Measurements from ENCODE around the gene S1PR4.

DNA sequence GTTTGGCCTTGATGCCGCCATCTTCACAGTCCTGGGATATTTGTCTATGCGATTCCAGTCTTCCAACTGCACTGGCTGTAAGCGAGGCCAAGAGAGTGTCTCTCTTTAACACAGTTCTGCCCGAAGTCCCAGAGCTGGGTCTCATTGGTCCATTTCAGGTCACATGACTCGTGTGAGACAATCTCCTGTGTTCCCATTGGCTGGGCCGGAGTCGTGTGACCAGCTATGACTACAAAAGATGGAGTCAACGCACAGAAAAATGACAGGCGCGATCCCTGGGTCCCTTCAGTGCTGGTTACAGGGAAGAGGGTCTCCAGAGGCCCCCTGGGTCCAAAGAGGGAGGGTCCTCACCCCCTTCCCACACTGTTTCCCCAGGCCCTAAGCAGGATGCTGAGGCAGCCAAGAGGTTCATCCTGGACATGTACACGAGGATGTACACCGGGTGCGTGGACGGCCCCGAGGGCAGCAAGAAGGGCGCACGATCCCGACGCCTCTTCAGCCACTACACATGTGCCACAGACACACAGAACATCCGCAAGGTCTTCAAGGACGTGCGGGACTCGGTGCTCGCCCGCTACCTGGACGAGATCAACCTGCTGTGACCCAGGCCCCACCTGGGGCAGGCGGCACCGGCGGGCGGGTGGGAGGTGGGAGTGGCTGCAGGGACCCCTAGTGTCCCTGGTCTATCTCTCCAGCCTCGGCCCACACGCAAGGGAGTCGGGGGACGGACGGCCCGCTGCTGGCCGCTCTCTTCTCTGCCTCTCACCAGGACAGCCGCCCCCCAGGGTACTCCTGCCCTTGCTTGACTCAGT lies 15.9 kb upstream of the S1PR4 start:
- TF ChIP-seq ATF2 (CRISPR knock-in tag; IDR thresholded peaks at IDR 0.05; ENCODE audit: borderline replicate concordance, low read depth) (no peak), ZNF232 (CRISPR knock-in tag; IDR thresholded peaks at IDR 0.05) (no peak)
- TF ChIP-seq, protein P1, sequence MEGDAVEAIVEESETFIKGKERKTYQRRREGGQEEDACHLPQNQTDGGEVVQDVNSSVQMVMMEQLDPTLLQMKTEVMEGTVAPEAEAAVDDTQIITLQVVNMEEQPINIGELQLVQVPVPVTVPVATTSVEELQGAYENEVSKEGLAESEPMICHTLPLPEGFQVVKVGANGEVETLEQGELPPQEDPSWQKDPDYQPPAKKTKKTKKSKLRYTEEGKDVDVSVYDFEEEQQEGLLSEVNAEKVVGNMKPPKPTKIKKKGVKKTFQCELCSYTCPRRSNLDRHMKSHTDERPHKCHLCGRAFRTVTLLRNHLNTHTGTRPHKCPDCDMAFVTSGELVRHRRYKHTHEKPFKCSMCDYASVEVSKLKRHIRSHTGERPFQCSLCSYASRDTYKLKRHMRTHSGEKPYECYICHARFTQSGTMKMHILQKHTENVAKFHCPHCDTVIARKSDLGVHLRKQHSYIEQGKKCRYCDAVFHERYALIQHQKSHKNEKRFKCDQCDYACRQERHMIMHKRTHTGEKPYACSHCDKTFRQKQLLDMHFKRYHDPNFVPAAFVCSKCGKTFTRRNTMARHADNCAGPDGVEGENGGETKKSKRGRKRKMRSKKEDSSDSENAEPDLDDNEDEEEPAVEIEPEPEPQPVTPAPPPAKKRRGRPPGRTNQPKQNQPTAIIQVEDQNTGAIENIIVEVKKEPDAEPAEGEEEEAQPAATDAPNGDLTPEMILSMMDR (IDR thresholded peaks at IDR 0.05), result no peak
- TF ChIP-seq, protein P2, sequence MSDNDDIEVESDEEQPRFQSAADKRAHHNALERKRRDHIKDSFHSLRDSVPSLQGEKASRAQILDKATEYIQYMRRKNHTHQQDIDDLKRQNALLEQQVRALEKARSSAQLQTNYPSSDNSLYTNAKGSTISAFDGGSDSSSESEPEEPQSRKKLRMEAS (CRISPR knock-in tag; IDR thresholded peaks at IDR 0.05), result no peak
